Suprapubic skin (tissue), 3 donors: Measurements from ENCODE around the gene TRIM7.

Experiments
- POLR2A ChIP-seq, 2 donors: fragments of 450-650 bp; IDR thresholded peaks; one replicate each; pipeline ENCODE4 v1.6.1; 2017; ENCODE audit warnings: antibody characterized with exemption in 2 of 2, mild to moderate bottlenecking in 2 of 2, moderate library complexity in 2 of 2
- TF ChIP-seq, protein P1 (sequence below), 2 donors: fragments of 200-600 bp in 1 of 2; fragments of 450-650 bp in 1 of 2; sonication (generic) in 1 of 2; IDR thresholded peaks; one replicate each; pipeline ENCODE4 v1.5.1; 2016 to 2019; ENCODE audit warnings: antibody characterized with exemption in 2 of 2, mild to moderate bottlenecking in 1 of 2, moderate library complexity in 1 of 2

GRCh38 chr5:181241393-181241975 is 36.5 kb upstream of the TRIM7 start:
- TF ChIP-seq, protein P1, sequence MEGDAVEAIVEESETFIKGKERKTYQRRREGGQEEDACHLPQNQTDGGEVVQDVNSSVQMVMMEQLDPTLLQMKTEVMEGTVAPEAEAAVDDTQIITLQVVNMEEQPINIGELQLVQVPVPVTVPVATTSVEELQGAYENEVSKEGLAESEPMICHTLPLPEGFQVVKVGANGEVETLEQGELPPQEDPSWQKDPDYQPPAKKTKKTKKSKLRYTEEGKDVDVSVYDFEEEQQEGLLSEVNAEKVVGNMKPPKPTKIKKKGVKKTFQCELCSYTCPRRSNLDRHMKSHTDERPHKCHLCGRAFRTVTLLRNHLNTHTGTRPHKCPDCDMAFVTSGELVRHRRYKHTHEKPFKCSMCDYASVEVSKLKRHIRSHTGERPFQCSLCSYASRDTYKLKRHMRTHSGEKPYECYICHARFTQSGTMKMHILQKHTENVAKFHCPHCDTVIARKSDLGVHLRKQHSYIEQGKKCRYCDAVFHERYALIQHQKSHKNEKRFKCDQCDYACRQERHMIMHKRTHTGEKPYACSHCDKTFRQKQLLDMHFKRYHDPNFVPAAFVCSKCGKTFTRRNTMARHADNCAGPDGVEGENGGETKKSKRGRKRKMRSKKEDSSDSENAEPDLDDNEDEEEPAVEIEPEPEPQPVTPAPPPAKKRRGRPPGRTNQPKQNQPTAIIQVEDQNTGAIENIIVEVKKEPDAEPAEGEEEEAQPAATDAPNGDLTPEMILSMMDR (IDR thresholded peaks at IDR 0.05) = no peak
- no peak for TF ChIP-seq POLR2A (IDR thresholded peaks at IDR 0.05)
